ENCODE results near the gene RPTOR.

The RPTOR gene

GRCh38 chr17:80771612-80772005, 227.0 kb downstream of the RPTOR start:
- TF ChIP-seq, protein P1, sequence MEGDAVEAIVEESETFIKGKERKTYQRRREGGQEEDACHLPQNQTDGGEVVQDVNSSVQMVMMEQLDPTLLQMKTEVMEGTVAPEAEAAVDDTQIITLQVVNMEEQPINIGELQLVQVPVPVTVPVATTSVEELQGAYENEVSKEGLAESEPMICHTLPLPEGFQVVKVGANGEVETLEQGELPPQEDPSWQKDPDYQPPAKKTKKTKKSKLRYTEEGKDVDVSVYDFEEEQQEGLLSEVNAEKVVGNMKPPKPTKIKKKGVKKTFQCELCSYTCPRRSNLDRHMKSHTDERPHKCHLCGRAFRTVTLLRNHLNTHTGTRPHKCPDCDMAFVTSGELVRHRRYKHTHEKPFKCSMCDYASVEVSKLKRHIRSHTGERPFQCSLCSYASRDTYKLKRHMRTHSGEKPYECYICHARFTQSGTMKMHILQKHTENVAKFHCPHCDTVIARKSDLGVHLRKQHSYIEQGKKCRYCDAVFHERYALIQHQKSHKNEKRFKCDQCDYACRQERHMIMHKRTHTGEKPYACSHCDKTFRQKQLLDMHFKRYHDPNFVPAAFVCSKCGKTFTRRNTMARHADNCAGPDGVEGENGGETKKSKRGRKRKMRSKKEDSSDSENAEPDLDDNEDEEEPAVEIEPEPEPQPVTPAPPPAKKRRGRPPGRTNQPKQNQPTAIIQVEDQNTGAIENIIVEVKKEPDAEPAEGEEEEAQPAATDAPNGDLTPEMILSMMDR (IDR thresholded peaks at IDR 0.05; ENCODE audit: low read depth, low read length, missing control alignments): no peak
- in situ Hi-C loops (cut with HindIII; ENCODE audit: low sequenced_read_pairs): no loop called here
- DNase-seq (ENCODE audit: low read depth): no peak
- no peak overlapping the region for H3K4me3 ChIP-seq (ENCODE audit: low read depth, low read length)

DNA sequence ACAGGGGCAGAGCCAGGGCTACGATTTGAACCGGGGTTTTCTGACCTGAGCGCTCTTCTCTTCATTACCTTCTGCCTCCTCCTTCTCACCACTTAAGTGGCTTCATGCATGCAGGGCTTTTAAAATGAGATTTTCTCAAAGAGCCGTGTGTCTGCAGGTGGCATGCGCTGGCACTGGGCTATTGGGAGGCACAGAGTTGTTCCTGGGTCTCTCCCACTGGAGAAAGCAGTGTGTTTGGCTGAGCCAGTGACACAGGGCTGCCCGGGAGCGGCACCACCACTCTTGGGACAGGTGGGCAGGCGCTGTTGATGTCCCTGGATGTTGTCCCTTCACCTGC, 228.2 kb downstream of the RPTOR start:
- TF ChIP-seq, protein P1 (IDR thresholded peaks at IDR 0.05; ENCODE audit: low read depth, low read length, missing control alignments): no peak
- DNase-seq (ENCODE audit: low read depth): no peak
- in situ Hi-C loops (cut with HindIII; ENCODE audit: low sequenced_read_pairs): no loop called here
- no peak overlapping the region for H3K4me3 ChIP-seq (ENCODE audit: low read depth, low read length)

- H3K4me3 ChIP-seq (ENCODE audit: low read depth, low read length): no peak overlapping the region
- in situ Hi-C loops (cut with HindIII; ENCODE audit: low sequenced_read_pairs): no loop called here
- no peak for DNase-seq (ENCODE audit: low read depth)
- TF ChIP-seq, protein P1 (IDR thresholded peaks at IDR 0.05; ENCODE audit: low read depth, low read length, missing control alignments): no peak
Measured at GRCh38 chr17:80773243-80773991, 228.8 kb downstream of the RPTOR start.

DNA sequence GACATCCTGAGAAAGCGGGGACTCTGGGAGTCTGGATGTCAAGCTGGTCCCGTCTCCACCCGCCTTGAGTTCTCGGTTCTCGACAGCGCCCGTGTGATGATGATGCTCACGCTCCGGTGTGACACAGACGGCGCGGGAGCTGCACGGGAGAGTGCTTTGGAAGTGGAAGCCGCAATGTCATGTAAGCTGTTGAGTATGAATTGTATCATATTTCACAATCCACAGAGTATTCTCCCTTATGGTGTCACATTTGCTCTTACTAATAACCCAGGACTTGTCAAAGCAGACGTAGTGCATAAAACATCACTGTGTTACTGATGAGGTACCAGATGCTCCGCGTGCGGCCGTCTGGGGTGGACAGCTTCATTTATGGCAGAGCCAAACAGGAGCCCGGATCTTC, 229.5 kb downstream of the RPTOR start:
- TF ChIP-seq, protein P1 (IDR thresholded peaks at IDR 0.05; ENCODE audit: low read depth, low read length, missing control alignments): no peak
- H3K4me3 ChIP-seq (ENCODE audit: low read depth, low read length): no peak overlapping the region
- DNase-seq (ENCODE audit: low read depth): no peak
- in situ Hi-C loops (cut with HindIII; ENCODE audit: low sequenced_read_pairs): no loop called here

- DNase-seq (ENCODE audit: low read depth): no peak
- in situ Hi-C loops (cut with HindIII; ENCODE audit: low sequenced_read_pairs): no loop called here
- TF ChIP-seq, protein P1 (IDR thresholded peaks at IDR 0.05; ENCODE audit: low read depth, low read length, missing control alignments): no peak
- no peak overlapping the region for H3K4me3 ChIP-seq (ENCODE audit: low read depth, low read length)
Measured at GRCh38 chr17:80774643-80775281, 230.1 kb downstream of the RPTOR start.

DNA sequence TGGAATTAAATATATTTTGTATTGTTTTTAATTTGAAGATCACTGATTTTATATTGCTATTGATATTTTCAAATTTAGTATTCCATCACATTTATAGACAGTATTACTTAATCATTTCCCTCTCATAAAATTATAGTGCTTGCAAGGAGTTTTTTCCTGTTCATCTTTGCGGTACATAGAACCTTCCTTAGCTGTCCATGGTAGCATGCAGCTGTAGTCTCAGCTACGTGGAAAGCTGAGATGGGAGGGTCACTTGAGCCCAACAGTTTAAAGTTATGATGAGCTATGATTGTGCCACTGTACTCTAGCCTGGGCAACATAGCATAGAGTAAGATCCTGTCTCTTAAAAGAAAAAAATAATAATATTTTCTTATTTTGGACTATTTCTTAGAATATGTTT, 231.2 kb downstream of the RPTOR start:
- in situ Hi-C loops (cut with HindIII; ENCODE audit: low sequenced_read_pairs): no loop called here
- TF ChIP-seq, protein P1 (IDR thresholded peaks at IDR 0.05; ENCODE audit: low read depth, low read length, missing control alignments): no peak
- DNase-seq (ENCODE audit: low read depth): no peak

More for the DNA sequence above, 231.2 kb downstream of the RPTOR start:
- H3K4me3 ChIP-seq (ENCODE audit: low read depth, low read length): no peak overlapping the region
